ENCODE data around the gene KRT3.

DNA sequence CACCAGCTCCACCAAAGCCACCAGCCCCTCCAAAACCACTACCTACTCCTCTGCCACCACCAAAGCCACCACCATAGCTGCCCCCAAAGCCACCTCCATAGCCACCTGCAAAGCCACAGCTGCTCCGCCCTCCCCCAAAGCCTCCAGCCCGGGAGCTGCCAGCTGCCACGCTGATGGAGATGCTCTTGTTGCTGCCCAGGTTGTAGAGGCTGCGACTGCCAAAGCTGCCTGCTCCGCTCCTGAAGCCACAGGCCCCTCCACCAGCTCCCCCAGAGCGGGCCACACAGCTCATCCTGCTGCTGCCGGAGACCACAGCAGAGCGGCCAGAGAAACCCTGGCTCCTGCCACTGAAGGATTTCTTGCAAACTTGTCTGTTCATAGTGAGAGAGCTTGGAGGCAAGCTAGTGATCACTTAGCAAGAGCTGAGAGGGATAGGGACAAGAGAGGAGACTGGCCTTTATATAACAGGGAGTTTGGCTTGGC lies 19.0 kb downstream of the KRT3 start, which contains the start of gene KRT76:
- TF ChIP-seq POLR2AphosphoS5 (IDR thresholded peaks at IDR 0.05; ENCODE audit: low read depth, low read length) (no peak), SIN3A (IDR thresholded peaks at IDR 0.05; ENCODE audit: borderline replicate concordance, insufficient read depth, low read depth, low read length) (no peak)
- TF ChIP-seq, protein P1, sequence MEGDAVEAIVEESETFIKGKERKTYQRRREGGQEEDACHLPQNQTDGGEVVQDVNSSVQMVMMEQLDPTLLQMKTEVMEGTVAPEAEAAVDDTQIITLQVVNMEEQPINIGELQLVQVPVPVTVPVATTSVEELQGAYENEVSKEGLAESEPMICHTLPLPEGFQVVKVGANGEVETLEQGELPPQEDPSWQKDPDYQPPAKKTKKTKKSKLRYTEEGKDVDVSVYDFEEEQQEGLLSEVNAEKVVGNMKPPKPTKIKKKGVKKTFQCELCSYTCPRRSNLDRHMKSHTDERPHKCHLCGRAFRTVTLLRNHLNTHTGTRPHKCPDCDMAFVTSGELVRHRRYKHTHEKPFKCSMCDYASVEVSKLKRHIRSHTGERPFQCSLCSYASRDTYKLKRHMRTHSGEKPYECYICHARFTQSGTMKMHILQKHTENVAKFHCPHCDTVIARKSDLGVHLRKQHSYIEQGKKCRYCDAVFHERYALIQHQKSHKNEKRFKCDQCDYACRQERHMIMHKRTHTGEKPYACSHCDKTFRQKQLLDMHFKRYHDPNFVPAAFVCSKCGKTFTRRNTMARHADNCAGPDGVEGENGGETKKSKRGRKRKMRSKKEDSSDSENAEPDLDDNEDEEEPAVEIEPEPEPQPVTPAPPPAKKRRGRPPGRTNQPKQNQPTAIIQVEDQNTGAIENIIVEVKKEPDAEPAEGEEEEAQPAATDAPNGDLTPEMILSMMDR (IDR thresholded peaks at IDR 0.05) = no peak

Data from Panc1 (cell line).